NCI-H2227 treated with DMSO at 0.1 percent for 48 hours (cell line): Measurements from ENCODE around the gene PCDHA5.
A peak's percentile ranks its signal among the peaks of the same experiment; 100 is the strongest.
"Not testable (repeated sequence)": the region's sequence is repeated elsewhere in the genome, so short reads cannot be mapped to it uniquely, and the experiment has no call there.

Experiments
- DNase-seq: peaks from one replicate; lab custom pipeline; 2025; lab: John Stamatoyannopoulos, UW

PCDHA5 gene

GRCh38 chr5:140821375-140822280, at the start of gene PCDHA5:
PCDHA5 (plus strand) TSS chr5:140821613.
- no peak for DNase-seq

- no peak for DNase-seq
Observed at GRCh38 chr5:140780512-140780911, 40.9 kb upstream of the PCDHA5 start.

- peak; percentile 35 for DNase-seq
Observed at GRCh38 chr5:140785905-140786686, 35.3 kb upstream of the PCDHA5 start, which contains the start of gene PCDHA1. PCDHA1 (plus strand) TSS chr5:140786140.

GRCh38 chr5:140787422-140787821, 34.0 kb upstream of the PCDHA5 start:
- not testable (repeated sequence) for DNase-seq

- not testable (repeated sequence) for DNase-seq
Observed at GRCh38 chr5:140787849-140788504, 33.4 kb upstream of the PCDHA5 start.

- no peak for DNase-seq
Observed at GRCh38 chr5:140791089-140791488, 30.3 kb upstream of the PCDHA5 start.

GRCh38 chr5:140794595-140795258, 26.7 kb upstream of the PCDHA5 start, which contains the start of gene PCDHA2:
PCDHA2 (plus strand) TSS chr5:140794852.
- DNase-seq, result no peak

GRCh38 chr5:140795259-140795641, 26.2 kb upstream of the PCDHA5 start:
- no peak for DNase-seq

GRCh38 chr5:140796072-140796717, 25.2 kb upstream of the PCDHA5 start:
- not testable (repeated sequence) for DNase-seq

GRCh38 chr5:140796718-140797095, 24.7 kb upstream of the PCDHA5 start:
- DNase-seq, result no peak

- no peak for DNase-seq
Observed at GRCh38 chr5:140800816-140801493, 20.5 kb upstream of the PCDHA5 start, which contains the start of gene PCDHA3. PCDHA3 (plus strand) TSS chr5:140801057.

GRCh38 chr5:140801494-140801841, 19.9 kb upstream of the PCDHA5 start:
- no peak for DNase-seq

GRCh38 chr5:140802381-140802780, 19.0 kb upstream of the PCDHA5 start:
- DNase-seq, result not testable (repeated sequence)

GRCh38 chr5:140802781-140803271, 18.6 kb upstream of the PCDHA5 start:
- no peak for DNase-seq

GRCh38 chr5:140806834-140807775, 14.3 kb upstream of the PCDHA5 start, which contains the start of gene PCDHA4:
PCDHA4 (plus strand) TSS chr5:140807068.
- DNase-seq, result no peak

- not testable (repeated sequence) for DNase-seq
Observed at GRCh38 chr5:140808241-140808888, 13.0 kb upstream of the PCDHA5 start.

GRCh38 chr5:140808889-140809291, 12.5 kb upstream of the PCDHA5 start:
- no peak for DNase-seq

GRCh38 chr5:140822281-140822629, 842 bp downstream of the PCDHA5 start:
- no peak for DNase-seq

GRCh38 chr5:140822969-140823368, 1.6 kb downstream of the PCDHA5 start:
- not testable (repeated sequence) for DNase-seq
